ENCODE results near the gene GRK1.

Gene GRK1

DNA sequence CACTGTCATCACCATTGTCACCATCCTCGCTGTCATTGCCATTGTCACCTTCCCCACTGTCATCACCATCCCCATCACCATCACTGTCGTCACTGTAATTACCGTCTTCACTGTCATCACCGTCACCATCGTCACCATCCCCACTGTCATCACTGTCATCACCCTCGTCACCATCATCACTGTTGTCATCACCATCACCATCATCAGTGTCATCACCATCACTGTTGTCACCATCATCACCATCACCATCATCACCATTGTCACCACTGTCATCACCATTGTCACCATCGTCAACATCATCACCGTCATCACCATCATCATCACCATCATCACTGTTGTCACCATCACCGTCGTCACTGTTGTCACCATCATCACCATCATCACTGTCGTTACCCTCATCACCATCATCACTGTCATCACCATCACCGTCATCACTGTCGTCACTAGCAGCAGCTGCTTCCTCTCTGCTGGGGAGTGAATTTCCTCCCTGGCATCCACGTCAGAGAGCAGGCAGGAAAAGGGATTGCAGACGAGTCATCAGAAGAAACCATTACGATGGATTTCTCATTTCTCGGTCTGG is 119.3 kb downstream of the GRK1 start:
- H3K9me2 ChIP-seq (replicated peaks; ENCODE audit: insufficient read depth, low read length), result no peaks in the 10 kb centered on the region
- H3F3A ChIP-seq (ENCODE audit: insufficient read depth), result no peaks in the 10 kb centered on the region
- H4K20me1 ChIP-seq (ENCODE audit: low read depth, low read length), result no peaks in the 10 kb centered on the region
- no peaks in the 10 kb centered on the region for H3K9me3 ChIP-seq (ENCODE audit: insufficient read depth, low read length)
- TF ChIP-seq, protein P1, sequence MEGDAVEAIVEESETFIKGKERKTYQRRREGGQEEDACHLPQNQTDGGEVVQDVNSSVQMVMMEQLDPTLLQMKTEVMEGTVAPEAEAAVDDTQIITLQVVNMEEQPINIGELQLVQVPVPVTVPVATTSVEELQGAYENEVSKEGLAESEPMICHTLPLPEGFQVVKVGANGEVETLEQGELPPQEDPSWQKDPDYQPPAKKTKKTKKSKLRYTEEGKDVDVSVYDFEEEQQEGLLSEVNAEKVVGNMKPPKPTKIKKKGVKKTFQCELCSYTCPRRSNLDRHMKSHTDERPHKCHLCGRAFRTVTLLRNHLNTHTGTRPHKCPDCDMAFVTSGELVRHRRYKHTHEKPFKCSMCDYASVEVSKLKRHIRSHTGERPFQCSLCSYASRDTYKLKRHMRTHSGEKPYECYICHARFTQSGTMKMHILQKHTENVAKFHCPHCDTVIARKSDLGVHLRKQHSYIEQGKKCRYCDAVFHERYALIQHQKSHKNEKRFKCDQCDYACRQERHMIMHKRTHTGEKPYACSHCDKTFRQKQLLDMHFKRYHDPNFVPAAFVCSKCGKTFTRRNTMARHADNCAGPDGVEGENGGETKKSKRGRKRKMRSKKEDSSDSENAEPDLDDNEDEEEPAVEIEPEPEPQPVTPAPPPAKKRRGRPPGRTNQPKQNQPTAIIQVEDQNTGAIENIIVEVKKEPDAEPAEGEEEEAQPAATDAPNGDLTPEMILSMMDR (IDR thresholded peaks at IDR 0.05; ENCODE audit: insufficient read depth, low read length, poor library complexity, severe bottlenecking), result no peak
- no peak for TF ChIP-seq EZH2phosphoT487 (conservative IDR thresholded peaks at IDR 0.05; ENCODE audit: low read length)
- no peak overlapping the region for H3K4me3 ChIP-seq (ENCODE audit: insufficient read depth, low read length, poor library complexity, severe bottlenecking)
- H3K79me2 ChIP-seq (ENCODE audit: insufficient read depth, low read length), result no peaks in the 10 kb centered on the region
- no peak overlapping the region for H3K9ac ChIP-seq (ENCODE audit: low read length)
- no peaks in the 10 kb centered on the region for H3K36me3 ChIP-seq (ENCODE audit: low read length)
- H3K27me3 ChIP-seq (ENCODE audit: low read length), result no peaks in the 10 kb centered on the region
- no peak overlapping the region for H3K27ac ChIP-seq (ENCODE audit: low read depth, low read length)
- H2AFZ ChIP-seq (ENCODE audit: low read depth, low read length, severe bottlenecking), result no peak overlapping the region
- H3K4me2 ChIP-seq (ENCODE audit: low read depth, low read length, poor library complexity, severe bottlenecking), result no peak overlapping the region

Measured in SU-DHL-6 (cell line).